T-helper 2 cell treated with Interferon-gamma antibody and Interleukin-4, amounts not matched to agents 5 μg/mL and 100 μg/mL, for 36 hours (primary cell): ENCODE measurements around the gene HOXD11.

ENCODE experiments used
- DNase-seq: peaks from one replicate; pipeline ENCODE4 v3.0.0; 2021; ENCODE audit warnings: low spot score
- H3K27ac Mint-ChIP-seq: one replicate; pipeline ENCODE4 v1.8.0; 2021; ENCODE audit warnings: mild to moderate bottlenecking, mixed read lengths
- H3K27me3 Mint-ChIP-seq: one replicate; pipeline ENCODE4 v1.8.0; 2021; ENCODE audit warnings: low read depth, mixed read lengths
- H3K36me3 Mint-ChIP-seq: one replicate; pipeline ENCODE4 v1.8.0; 2021; ENCODE audit warnings: low read depth, mixed read lengths
- H3K4me1 Mint-ChIP-seq: one replicate; pipeline ENCODE4 v1.8.0; 2021; ENCODE audit warnings: low read depth, mixed read lengths
- H3K4me3 Mint-ChIP-seq: one replicate; pipeline ENCODE4 v1.8.0; 2022; ENCODE audit warnings: mild to moderate bottlenecking, moderate library complexity, mixed read lengths
- H3K9me3 Mint-ChIP-seq: one replicate; pipeline ENCODE4 v1.8.0; 2021; ENCODE audit warnings: mixed read lengths

The HOXD11 gene

DNA sequence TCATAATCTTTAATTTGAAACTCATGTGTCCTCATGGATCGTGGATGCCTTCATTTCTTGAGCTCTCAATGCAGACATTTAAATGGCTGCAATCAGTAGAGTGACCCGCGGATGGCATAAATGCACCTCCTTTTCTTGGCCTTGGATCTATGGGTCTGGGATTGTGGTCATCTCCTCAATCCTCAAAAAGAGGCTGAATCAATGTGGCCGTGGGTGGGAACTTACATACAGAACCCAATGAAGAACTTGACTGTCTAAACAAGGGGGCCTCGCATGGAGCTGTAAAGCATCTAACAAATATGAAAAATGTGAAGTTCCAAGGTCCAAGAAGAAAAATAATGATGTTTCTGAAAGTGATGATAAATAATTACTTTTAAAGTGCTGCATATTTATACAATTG lies 11.7 kb upstream of the HOXD11 start:
- peaks cover 89% of the 10 kb centered on the region for H3K27me3 Mint-ChIP-seq
- no peak overlapping the region for H3K27ac Mint-ChIP-seq
- no peaks in the 10 kb centered on the region for H3K36me3 Mint-ChIP-seq
- no peak for DNase-seq
- H3K4me1 Mint-ChIP-seq, result peaks cover 14% of the 10 kb centered on the region
- H3K4me3 Mint-ChIP-seq, result no peak overlapping the region
- H3K9me3 Mint-ChIP-seq, result no peaks in the 10 kb centered on the region

DNA sequence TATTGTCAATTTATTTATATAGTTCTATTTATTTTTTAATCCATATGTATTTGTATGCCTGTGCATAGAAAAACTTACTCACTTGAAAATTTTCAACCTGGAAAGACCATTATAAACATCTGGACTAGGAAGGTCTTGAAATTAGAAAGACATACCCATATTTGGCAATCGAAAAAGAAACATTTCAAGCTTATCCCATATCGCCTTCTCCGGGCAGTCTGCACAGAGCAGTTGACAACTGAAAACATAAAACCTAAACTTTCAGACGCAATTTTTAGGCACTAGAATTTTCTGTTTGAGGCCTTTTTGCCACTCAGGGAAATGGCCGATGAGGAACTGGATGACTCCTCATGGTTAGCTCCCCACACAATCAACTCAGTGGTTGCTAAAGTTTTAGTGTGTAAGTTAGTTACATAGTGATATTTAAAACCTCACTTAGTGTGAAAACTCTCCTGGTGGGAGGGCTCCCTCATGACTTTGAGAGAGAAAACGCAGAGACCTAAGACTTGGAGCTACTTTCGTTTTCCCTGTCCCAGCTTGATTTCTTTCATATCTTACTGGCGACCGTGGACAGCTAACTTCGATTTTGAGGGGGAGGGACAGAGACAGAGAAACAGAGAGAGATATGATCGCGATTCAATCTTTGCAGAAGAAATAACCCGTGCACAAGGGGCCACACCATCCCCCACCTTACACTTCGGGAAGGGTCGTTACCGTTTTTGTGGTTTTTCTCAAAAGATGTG lies 10.7 kb upstream of the HOXD11 start:
- H3K27ac Mint-ChIP-seq, result no peak overlapping the region
- peak overlapping the region; percentile 58 for H3K4me3 Mint-ChIP-seq
- H3K9me3 Mint-ChIP-seq, result no peaks in the 10 kb centered on the region
- no peak for DNase-seq
- no peaks in the 10 kb centered on the region for H3K36me3 Mint-ChIP-seq
- H3K4me1 Mint-ChIP-seq, result peaks cover 14% of the 10 kb centered on the region
- H3K27me3 Mint-ChIP-seq, result peaks cover 89% of the 10 kb centered on the region

GRCh38 chr2:176096986-176097819 lies 9.9 kb upstream of the HOXD11 start:
- Mint-ChIP-seq H3K27me3 (peaks cover 89% of the 10 kb centered on the region), H3K27ac (peak overlapping the region; percentile 31)

DNA sequence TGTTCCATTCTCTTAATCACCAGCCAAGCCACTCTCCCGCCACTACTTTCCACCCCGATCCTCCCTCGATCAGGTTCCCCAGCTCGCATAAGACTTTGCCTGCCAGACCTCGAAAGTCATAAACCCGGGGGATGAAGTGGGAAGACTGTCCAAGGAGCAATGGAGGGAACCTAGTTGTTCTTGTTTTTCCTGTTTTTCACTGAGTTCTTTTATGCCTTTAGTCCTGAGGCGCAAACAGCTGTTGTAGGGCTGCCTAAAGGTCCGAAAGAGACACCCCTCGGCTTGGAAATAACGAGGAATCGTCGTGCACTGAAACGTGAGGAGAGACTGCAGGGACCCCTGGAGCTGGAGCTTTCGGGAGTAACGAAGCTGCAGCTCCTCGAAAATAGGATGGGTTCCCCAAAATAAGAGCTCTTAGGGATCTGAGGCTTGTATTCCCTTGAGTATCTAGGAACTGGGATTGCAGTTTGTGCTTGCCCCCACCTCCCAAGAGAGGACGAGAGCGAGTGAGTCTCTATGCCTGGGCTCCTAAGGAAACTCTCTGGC lies 9.2 kb upstream of the HOXD11 start:
- peak overlapping the region; percentile 31 for H3K27ac Mint-ChIP-seq
- no peaks in the 10 kb centered on the region for H3K36me3 Mint-ChIP-seq
- H3K9me3 Mint-ChIP-seq, result no peaks in the 10 kb centered on the region
- H3K4me3 Mint-ChIP-seq, result peak overlapping the region; percentile 58
- peaks cover 96% of the 10 kb centered on the region for H3K27me3 Mint-ChIP-seq
- H3K4me1 Mint-ChIP-seq, result peaks cover 11% of the 10 kb centered on the region
- no peak for DNase-seq

More at GRCh38 chr2:176096986-176097819, 9.9 kb upstream of the HOXD11 start:
- DNase-seq, result peak; percentile 35
- Mint-ChIP-seq H3K4me1 (peaks cover 11% of the 10 kb centered on the region), H3K4me3 (peak overlapping the region; percentile 58), H3K36me3 (no peaks in the 10 kb centered on the region), H3K9me3 (no peaks in the 10 kb centered on the region)

DNA sequence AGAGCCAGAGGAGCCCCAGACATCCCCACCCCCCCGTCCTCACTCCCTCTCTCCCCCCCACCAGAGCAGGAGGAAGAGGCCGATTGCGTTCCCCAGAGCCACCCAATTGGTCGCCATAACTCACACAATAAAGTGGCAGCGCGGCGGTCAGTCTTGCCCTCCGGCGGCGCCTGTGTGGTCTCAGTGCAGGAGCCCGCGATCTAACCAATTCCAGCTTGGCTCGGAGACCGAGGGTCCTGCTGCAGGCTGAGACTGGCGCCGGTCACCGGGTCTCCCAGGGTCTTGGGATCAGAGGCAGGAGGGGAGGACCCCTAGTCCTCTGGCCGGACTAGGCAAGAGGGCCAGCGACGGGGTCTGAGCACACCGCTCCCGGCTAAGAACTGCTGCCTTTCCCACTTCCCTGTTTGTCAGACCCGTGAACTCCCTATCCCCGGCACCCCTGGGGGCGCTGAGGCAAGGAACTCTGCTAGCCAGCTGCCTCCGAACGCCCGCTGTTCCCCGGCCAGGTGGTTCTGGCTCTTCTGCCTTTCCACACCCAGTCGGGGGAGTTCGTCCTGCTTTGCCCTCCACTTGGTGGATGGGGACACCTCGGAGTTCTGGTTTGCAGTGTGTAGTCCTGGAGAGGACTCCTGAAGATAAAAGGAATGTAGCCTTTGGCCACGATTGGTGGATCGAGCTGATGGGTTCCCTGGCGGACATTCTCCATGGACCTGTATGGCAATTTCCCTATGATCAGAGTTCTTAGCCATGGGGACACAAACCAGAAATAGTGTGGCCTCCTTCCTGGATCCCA lies 8.5 kb upstream of the HOXD11 start:
- no peaks in the 10 kb centered on the region for H3K9me3 Mint-ChIP-seq
- DNase-seq, result no peak
- no peak overlapping the region for H3K27ac Mint-ChIP-seq
- H3K27me3 Mint-ChIP-seq, result peaks cover 97% of the 10 kb centered on the region
- H3K4me1 Mint-ChIP-seq, result peaks cover 11% of the 10 kb centered on the region
- H3K36me3 Mint-ChIP-seq, result no peaks in the 10 kb centered on the region
- H3K4me3 Mint-ChIP-seq, result no peak overlapping the region

- peaks cover 8% of the 10 kb centered on the region for H3K4me1 Mint-ChIP-seq
- H3K4me3 Mint-ChIP-seq, result no peak overlapping the region
- peaks cover 97% of the 10 kb centered on the region for H3K27me3 Mint-ChIP-seq
- H3K27ac Mint-ChIP-seq, result no peak overlapping the region
- no peaks in the 10 kb centered on the region for H3K9me3 Mint-ChIP-seq
- no peaks in the 10 kb centered on the region for H3K36me3 Mint-ChIP-seq
- DNase-seq, result no peak
Measured at GRCh38 chr2:176099159-176099727, 7.8 kb upstream of the HOXD11 start.

DNA sequence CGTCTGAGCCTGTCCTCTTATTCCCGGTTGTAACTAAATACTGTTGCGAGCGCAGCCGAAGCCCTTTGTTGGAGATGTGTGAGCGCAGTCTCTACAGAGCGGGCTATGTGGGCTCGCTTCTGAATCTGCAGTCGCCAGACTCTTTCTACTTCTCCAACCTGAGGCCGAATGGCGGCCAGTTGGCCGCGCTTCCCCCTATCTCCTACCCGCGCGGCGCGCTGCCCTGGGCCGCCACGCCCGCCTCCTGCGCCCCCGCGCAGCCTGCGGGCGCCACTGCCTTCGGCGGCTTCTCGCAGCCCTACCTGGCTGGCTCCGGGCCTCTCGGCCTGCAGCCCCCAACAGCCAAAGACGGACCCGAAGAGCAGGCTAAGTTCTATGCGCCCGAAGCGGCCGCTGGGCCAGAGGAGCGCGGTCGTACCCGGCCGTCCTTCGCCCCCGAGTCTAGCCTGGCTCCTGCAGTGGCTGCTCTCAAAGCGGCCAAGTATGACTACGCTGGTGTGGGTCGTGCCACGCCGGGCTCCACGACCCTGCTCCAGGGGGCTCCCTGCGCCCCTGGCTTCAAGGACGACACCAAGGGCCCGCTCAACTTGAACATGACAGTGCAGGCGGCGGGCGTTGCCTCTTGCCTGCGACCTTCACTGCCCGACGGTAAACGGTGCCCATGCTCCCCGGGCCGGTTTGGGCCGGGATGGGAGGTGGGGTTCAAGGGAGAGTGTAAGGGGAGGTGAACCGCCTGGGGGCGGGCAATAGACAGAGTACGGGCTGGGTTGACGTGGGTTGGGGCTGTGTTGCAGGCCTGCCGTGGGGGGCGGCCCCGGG lies 7.1 kb upstream of the HOXD11 start, which contains the start of gene HOXD12:
Gene HOXD12 (plus strand): TSS at position 68 of the 819 bp plus-strand sequence. CDS start 7 bp downstream, at position 75.
- H3K27me3 Mint-ChIP-seq, result peaks cover 97% of the 10 kb centered on the region
- H3K4me1 Mint-ChIP-seq, result peaks cover 8% of the 10 kb centered on the region
- H3K27ac Mint-ChIP-seq, result no peak within 1 kb of the TSS
- no peak within 1 kb of the TSS for H3K4me3 Mint-ChIP-seq
- DNase-seq, result no peak
- H3K9me3 Mint-ChIP-seq, result no peaks in the 10 kb centered on the region
- H3K36me3 Mint-ChIP-seq, result no peaks in the 10 kb centered on the region

GRCh38 chr2:176100547-176101140 lies 6.4 kb upstream of the HOXD11 start:
- H3K9me3 Mint-ChIP-seq, result no peaks in the 10 kb centered on the region
- no peak overlapping the region for H3K27ac Mint-ChIP-seq
- DNase-seq, result no peak
- H3K4me1 Mint-ChIP-seq, result peaks cover 8% of the 10 kb centered on the region
- no peaks in the 10 kb centered on the region for H3K36me3 Mint-ChIP-seq
- H3K27me3 Mint-ChIP-seq, result peaks cover 97% of the 10 kb centered on the region
- H3K4me3 Mint-ChIP-seq, result no peak overlapping the region

DNA sequence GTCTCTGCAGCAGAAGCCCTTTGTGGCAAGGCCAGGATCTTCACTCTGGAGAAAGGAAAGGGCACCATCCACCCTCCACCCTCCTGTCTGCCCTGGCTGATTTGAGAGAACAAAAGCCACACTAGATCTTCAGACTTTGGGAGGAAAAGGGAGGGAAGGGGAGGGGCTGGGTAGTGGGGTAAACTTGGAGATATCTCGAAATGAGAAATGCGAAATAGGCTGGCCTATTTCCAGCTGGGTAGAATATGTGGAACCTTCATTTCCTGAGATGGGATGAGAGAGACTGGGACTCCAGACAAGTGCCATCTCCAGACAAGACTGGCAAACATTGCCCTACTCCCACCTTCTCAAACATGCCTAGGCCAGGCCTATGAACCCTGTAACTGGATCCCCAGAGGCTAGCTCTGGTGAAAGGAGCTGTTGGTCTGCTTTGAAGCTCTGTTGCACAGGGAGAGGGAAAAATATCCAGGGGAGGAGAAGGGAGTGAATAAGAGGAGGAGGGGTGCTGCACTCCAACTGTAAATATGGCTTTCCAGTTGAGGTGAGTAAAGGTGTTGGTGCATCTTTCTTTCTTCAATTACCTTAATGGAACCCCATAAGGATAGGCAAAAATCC lies 5.8 kb upstream of the HOXD11 start:
- no peak for DNase-seq
- Mint-ChIP-seq H3K27me3 (peaks cover 98% of the 10 kb centered on the region), H3K36me3 (peaks cover 2% of the 10 kb centered on the region), H3K4me1 (peaks cover 10% of the 10 kb centered on the region), H3K27ac (no peak overlapping the region), H3K4me3 (no peak overlapping the region), H3K9me3 (no peaks in the 10 kb centered on the region)

DNA sequence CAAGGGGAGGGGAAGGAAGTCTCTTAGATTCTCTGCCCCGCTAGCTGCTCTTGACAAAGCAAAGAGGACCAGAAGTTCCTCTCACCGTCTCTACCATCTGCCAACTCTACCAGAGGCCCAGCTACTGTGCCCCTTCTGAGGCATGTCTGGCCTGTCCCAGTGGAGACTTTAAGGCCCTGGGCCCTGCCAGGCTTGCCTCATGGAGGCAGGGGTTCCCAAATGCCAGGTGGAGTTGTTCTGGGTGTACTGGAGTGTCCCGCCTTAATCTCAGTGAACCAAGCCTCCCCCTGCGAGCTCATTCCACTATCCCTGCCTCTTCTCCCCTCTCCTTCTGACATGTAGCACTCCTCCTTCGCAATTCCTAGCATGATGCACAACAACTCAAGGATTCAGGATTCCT lies 5.2 kb upstream of the HOXD11 start:
- Mint-ChIP-seq H3K4me3 (no peak overlapping the region), H3K27me3 (peaks cover 95% of the 10 kb centered on the region), H3K27ac (no peak overlapping the region), H3K4me1 (peaks cover 7% of the 10 kb centered on the region), H3K36me3 (peaks cover 3% of the 10 kb centered on the region), H3K9me3 (no peaks in the 10 kb centered on the region)
- no peak for DNase-seq

GRCh38 chr2:176102309-176102866 lies 4.7 kb upstream of the HOXD11 start:
- Mint-ChIP-seq H3K27ac (no peak overlapping the region), H3K4me3 (no peak overlapping the region), H3K4me1 (peaks cover 7% of the 10 kb centered on the region), H3K9me3 (no peaks in the 10 kb centered on the region), H3K27me3 (peaks cover 93% of the 10 kb centered on the region), H3K36me3 (peaks cover 3% of the 10 kb centered on the region)
- DNase-seq, result no peak

DNA sequence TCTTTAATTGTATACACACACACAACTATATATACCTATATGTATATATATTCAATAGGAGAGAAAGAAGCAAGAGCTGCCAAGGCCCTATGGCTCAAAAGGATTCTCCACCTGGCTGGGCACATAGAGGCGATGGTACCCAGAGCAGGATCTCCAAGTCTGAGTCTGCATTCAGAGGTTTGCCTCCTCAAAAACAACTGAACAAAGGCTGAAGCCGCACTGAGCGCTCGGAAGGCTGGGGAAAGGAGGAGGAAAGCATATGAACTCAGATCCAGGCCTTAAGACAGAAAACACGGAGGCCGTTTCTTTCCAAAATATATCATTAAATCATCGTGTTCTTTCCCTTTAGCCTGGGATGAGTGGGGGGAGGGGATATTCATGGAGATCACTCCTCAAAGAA lies 3.9 kb upstream of the HOXD11 start:
- H3K4me3 Mint-ChIP-seq, result no peak overlapping the region
- no peaks in the 10 kb centered on the region for H3K9me3 Mint-ChIP-seq
- peaks cover 3% of the 10 kb centered on the region for H3K4me1 Mint-ChIP-seq
- DNase-seq, result no peak
- peaks cover 84% of the 10 kb centered on the region for H3K27me3 Mint-ChIP-seq
- peaks cover 3% of the 10 kb centered on the region for H3K36me3 Mint-ChIP-seq
- no peak overlapping the region for H3K27ac Mint-ChIP-seq
